Daoy (cell line): ENCODE results near the gene LMO1. TPM values are rescaled to one million over a fixed set of nuclear protein-coding genes. Genes with fewer than 3 reads are reported as not detected.

Experiments
- DNase-seq: peaks from one replicate; pipeline ENCODE4 v3.0.0-alpha.2; 2015; ENCODE audit warnings: low read depth
- total RNA-seq: library from RNA; depleted of rRNA; stranded (reverse); fragments of >200 nt; shearing (Covaris generic); gene quantifications from 2 replicates; pipeline ENCODE4 v1.2.3, GENCODE V29; 2014; rRNA removed

Gene LMO1
- total RNA-seq, 1 experiment from 2014 or later = not detected

- DNase-seq = no peak
Measured at GRCh38 chr11:8205566-8205965, 58.1 kb downstream of the LMO1 start.

- no peak for DNase-seq
Measured at GRCh38 chr11:8204596-8204995, 59.1 kb downstream of the LMO1 start.

- no peak for DNase-seq
Measured at GRCh38 chr11:8204025-8204424, 59.7 kb downstream of the LMO1 start.

- no peak for DNase-seq
Measured at GRCh38 chr11:8203414-8203715, 60.3 kb downstream of the LMO1 start.

- DNase-seq = no peak
Measured at GRCh38 chr11:8202516-8203413, 60.9 kb downstream of the LMO1 start.

- no peak for DNase-seq
Measured at GRCh38 chr11:8201644-8202365, 61.9 kb downstream of the LMO1 start.

- no peak for DNase-seq
Measured at GRCh38 chr11:8199676-8200075, 64.0 kb downstream of the LMO1 start.

- no peak for DNase-seq
Measured at GRCh38 chr11:8196749-8197148, 66.9 kb downstream of the LMO1 start.

- DNase-seq = no peak
Measured at GRCh38 chr11:8194956-8195355, 68.7 kb downstream of the LMO1 start.

- peak; percentile 6 for DNase-seq
Measured at GRCh38 chr11:8192896-8193209, 70.8 kb downstream of the LMO1 start.

DNA sequence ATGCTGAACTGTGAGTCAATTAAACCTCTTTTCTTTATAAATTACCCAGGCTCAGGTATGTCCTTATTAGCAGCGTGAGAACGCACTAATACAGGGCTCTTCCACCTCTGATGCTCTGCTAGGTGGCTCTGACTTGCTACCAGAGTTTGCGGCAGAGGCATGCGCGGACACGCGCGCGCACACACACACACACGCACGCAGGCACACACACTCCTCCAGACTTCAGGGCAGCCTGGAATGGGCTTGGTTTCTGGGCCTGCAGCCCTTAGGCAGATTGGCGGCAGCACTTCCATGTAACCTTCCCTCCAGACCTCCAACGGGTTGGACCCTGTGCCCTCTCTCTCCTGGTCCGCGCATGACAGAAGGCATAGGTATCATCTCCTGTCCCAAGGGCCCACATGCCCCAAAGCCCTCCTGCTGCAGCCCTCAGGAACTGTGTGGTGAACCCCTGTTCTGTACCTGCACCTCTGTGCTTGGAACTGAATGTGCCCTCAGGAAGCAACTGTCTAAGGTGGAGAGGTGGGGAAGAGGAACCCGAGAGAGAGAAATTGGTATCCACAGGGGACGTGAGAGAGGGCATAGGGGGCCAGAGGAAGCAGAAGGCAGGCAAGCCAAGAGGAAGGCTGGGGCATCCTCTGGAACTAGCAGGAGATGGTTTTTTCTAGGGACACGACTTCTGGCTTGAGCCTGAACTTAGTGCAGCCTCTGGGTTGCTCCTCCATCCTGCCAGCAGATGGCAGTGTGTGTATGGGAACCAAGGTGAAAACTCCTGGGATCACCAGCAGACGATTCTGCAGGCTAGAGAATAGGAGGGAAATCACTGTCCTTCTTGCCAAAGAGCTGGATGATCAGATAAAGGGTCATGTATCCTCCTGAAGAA lies 71.4 kb downstream of the LMO1 start:
- peak; percentile 65 for DNase-seq

DNA sequence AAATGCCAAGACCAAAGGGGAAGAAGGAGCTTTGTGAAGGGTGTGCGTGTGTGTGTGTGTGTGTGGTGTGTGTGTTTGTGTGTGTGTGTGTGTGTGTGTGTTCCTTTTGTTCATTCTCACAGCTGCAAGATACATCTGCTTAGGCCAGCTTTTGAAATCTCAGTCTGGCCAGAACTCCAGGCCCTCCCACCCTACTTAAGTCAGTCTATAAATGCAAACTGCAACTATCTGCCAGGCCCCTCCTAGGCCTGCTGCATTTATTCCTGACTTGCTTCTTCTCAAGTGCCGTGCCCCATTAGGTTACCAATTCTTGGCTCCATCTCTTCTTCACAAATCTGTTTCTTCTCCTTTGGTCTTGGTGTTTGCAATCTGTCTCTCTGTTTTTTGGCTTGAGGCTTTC lies 73.2 kb downstream of the LMO1 start:
- no peak for DNase-seq

GRCh38 chr11:8186429-8186828 lies 77.2 kb downstream of the LMO1 start:
- no peak for DNase-seq

- no peak for DNase-seq
Measured at GRCh38 chr11:8183111-8183510, 80.6 kb downstream of the LMO1 start.

DNA sequence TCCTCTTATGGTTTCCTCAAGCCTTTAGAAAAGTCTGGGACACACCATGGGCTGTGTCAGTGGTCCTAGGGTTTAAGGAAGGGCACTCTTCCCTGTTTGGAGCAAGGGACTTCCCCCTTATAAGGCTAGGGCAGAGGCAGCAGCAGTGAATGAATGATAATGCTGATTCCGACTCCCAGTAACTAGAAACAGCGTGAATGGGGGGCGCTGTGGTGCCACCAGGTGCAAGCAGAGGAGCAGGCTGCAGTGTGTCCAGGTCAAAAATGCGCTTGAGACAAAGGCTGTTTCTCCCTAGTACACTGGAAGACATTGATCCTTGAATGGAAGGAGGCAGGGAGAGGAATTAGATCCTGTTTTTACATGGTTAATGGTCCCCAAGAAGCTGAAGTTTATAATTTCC lies 83.2 kb downstream of the LMO1 start:
- DNase-seq = no peak

- no peak for DNase-seq
Measured at GRCh38 chr11:8178297-8178696, 85.4 kb downstream of the LMO1 start.

DNA sequence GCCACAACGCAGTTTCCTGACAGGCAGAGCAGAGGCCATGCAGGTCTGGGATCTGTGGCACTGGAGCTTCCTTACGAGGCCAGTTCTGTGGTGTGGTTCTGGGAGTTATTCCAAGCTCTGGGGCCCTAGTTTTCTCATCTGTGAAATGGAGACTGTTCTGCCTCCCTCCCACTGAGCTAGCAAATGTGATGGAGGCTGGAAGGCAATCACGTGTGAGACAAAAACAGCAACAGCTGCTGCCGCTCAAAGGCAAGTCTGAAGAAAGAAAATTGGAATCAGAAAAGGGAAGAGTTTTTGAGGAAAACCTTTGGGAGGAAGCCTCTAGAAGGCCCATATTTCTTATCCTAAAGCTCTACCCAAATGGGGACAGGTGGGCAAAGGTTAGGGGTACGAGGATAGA lies 86.5 kb downstream of the LMO1 start:
- DNase-seq = no peak

Other genes starting within 250 kb of the LMO1 start
- gene TUB, start 182.7 kb downstream of the LMO1 start, total RNA-seq = 1.2 and 2.1 TPM in 2 replicates
- gene RIC3, start 94.9 kb downstream of the LMO1 start, total RNA-seq = 2.4 and 7.3 TPM in 2 replicates